Chondrocyte (in vitro differentiated cells): ENCODE data around the gene WWOX. TPM values are rescaled to one million over a fixed set of nuclear protein-coding genes. Genes with fewer than 3 reads are reported as not detected.

Experiments used
- DNase-seq: peaks from one replicate; pipeline ENCODE4 v3.0.0; 2021; ENCODE audit warnings: mixed read lengths, low spot score
- H3K27ac Mint-ChIP-seq: one replicate; pipeline ENCODE4 v1.8.0; 2021; ENCODE audit warnings: mild to moderate bottlenecking, moderate library complexity, mixed read lengths; ENCODE audit not compliant: unreplicated experiment
- H3K27me3 Mint-ChIP-seq: 2 replicates; pipeline ENCODE4 v1.8.0; 2021; ENCODE audit warnings: low read depth, mixed read lengths
- H3K36me3 Mint-ChIP-seq: 2 replicates; pipeline ENCODE4 v1.8.0; 2021; ENCODE audit warnings: low read depth, mixed read lengths
- H3K4me1 Mint-ChIP-seq: 2 replicates; pipeline ENCODE4 v1.8.0; 2021; ENCODE audit warnings: low read depth, mild to moderate bottlenecking, mixed read lengths
- H3K4me3 Mint-ChIP-seq: one replicate; pipeline ENCODE4 v1.8.0; 2021; ENCODE audit warnings: mild to moderate bottlenecking, moderate library complexity, mixed read lengths; ENCODE audit not compliant: unreplicated experiment
- H3K9me3 Mint-ChIP-seq: 2 replicates; pipeline ENCODE4 v1.8.0; 2021; ENCODE audit warnings: low read depth, mixed read lengths
- total RNA-seq: library from RNA; stranded (reverse); gene quantifications from 3 replicates; pipeline ENCODE4 v1.2.1, GENCODE V29; 2021
- TF ChIP-seq, protein P1 (sequence below): fragments of 200-600 bp; sonication (generic); IDR thresholded peaks from 2 replicates; pipeline ENCODE4 v1.5.0; 2021; ENCODE audit warnings: antibody characterized with exemption, mild to moderate bottlenecking, moderate library complexity

WWOX gene
- total RNA-seq, 1 donor from 2014 or later, result 12.1 TPM

DNA sequence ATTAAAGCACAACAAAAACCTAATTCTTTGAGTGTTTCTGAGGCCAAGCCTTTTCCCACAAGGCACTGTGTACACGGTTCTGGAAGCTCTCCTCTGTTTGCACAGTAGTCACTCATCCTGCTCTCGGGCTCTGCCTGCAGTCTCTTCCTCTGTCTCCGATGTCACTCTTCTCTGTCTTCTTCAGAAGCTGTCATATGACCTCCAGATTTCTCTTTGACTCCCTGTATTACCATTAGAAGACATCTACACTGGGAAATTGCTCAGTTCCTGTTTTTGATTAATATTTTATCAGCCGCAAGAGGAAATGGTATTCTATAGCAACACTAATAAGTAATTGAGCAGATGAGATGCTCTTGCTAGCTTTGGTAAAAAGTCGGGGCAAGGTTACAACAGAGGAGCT, 422.9 kb downstream of the WWOX start:
- Mint-ChIP-seq H3K36me3 (no peaks in the 10 kb centered on the region), H3K27ac (no peak overlapping the region), H3K27me3 (no peaks in the 10 kb centered on the region), H3K4me1 (no peaks in the 10 kb centered on the region), H3K4me3 (no peak overlapping the region), H3K9me3 (no peaks in the 10 kb centered on the region)
- TF ChIP-seq, protein P1, sequence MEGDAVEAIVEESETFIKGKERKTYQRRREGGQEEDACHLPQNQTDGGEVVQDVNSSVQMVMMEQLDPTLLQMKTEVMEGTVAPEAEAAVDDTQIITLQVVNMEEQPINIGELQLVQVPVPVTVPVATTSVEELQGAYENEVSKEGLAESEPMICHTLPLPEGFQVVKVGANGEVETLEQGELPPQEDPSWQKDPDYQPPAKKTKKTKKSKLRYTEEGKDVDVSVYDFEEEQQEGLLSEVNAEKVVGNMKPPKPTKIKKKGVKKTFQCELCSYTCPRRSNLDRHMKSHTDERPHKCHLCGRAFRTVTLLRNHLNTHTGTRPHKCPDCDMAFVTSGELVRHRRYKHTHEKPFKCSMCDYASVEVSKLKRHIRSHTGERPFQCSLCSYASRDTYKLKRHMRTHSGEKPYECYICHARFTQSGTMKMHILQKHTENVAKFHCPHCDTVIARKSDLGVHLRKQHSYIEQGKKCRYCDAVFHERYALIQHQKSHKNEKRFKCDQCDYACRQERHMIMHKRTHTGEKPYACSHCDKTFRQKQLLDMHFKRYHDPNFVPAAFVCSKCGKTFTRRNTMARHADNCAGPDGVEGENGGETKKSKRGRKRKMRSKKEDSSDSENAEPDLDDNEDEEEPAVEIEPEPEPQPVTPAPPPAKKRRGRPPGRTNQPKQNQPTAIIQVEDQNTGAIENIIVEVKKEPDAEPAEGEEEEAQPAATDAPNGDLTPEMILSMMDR, result no peak
- no peak for DNase-seq

DNA sequence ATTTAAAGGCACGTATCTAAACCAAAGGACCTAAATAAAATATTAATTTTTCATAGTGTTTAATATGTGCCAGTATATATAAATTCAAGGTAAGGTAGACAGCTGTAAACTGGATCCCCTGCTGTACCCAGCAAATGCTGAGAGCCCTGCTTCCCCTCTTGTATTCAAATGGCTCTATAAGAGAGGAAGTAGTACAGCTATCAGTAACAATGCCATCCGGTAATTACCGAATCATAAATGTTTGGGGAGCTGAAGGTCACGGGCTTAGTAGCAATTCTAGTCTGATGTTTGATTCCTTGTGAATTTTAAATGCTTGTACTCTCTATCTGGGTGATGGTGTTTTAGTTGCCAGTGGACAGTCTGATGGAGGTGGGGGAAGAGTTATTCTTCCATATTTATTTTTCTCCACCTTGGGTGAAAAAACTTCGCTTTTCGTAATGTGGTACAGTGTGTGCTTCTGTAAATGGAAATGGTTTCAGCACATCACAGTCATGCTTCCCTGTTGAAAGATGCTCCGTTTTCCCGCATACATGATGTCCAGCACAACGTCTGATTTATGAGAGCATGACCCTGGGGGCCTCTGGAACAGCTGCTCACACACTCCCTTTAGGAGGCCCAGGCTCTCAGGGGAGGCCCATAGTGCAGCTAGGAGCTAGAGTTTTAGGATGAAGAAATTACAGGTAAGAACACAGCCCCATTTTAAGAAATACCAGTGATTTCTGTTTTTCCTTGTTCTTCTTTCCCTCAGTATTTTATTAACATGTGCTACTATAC, 423.9 kb downstream of the WWOX start:
- H3K4me3 Mint-ChIP-seq, result no peak overlapping the region
- no peaks in the 10 kb centered on the region for H3K27me3 Mint-ChIP-seq
- H3K36me3 Mint-ChIP-seq, result no peaks in the 10 kb centered on the region
- H3K27ac Mint-ChIP-seq, result no peak overlapping the region
- no peaks in the 10 kb centered on the region for H3K9me3 Mint-ChIP-seq
- no peak for DNase-seq
- H3K4me1 Mint-ChIP-seq, result no peaks in the 10 kb centered on the region
- TF ChIP-seq, protein P1, result no peak

DNA sequence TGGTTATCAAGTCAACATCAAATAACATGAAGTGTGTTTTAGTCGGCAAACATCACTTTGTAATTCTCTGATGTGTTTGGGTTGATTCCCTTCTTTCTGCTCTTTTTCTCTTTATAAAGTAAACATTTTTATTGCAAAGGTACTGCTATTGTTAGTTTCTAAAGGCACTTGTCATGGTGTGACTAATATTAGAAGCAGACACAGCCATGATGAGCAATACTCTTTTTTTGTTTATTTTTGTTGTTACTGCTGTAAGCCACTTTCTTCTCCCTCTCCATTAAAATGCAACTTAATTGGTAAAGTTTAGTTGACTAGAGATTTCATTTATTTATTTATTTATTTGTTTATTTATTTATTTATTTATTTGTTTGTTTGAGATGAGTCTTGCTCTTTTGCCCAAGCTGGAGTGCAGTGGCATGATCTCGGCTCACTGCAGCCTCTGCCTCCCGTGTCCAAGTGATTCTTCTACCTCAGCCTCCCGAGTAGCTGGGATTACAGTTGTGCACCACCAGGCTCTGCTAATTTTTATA, 424.7 kb downstream of the WWOX start:
- no peak overlapping the region for H3K27ac Mint-ChIP-seq
- no peak for DNase-seq
- no peaks in the 10 kb centered on the region for H3K36me3 Mint-ChIP-seq
- H3K4me3 Mint-ChIP-seq, result no peak overlapping the region
- H3K27me3 Mint-ChIP-seq, result no peaks in the 10 kb centered on the region
- TF ChIP-seq, protein P1, result no peak
- H3K9me3 Mint-ChIP-seq, result no peaks in the 10 kb centered on the region
- H3K4me1 Mint-ChIP-seq, result no peaks in the 10 kb centered on the region

DNA sequence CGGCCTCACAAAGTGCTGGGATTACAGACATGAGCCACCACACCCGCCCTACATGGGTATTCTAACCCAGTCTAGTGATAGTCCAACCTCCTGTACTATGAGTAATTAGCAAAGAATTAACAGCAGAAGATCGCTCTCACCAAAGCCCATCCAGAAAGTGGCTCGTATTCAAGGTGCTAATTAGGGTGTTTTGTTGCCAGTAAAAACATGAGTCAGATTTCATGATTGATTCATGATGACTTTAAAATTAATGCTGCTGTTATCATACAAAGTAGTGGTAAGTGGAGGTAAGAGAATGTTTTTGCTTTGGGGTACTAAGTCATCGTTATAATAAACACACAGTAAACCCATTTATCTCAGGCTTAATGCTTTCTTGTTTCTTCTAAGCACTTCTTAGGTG, 428.8 kb downstream of the WWOX start:
- no peak overlapping the region for H3K27ac Mint-ChIP-seq
- TF ChIP-seq, protein P1, result no peak
- no peaks in the 10 kb centered on the region for H3K9me3 Mint-ChIP-seq
- H3K4me1 Mint-ChIP-seq, result no peaks in the 10 kb centered on the region
- no peaks in the 10 kb centered on the region for H3K36me3 Mint-ChIP-seq
- H3K4me3 Mint-ChIP-seq, result no peak overlapping the region
- DNase-seq, result no peak
- H3K27me3 Mint-ChIP-seq, result no peaks in the 10 kb centered on the region

DNA sequence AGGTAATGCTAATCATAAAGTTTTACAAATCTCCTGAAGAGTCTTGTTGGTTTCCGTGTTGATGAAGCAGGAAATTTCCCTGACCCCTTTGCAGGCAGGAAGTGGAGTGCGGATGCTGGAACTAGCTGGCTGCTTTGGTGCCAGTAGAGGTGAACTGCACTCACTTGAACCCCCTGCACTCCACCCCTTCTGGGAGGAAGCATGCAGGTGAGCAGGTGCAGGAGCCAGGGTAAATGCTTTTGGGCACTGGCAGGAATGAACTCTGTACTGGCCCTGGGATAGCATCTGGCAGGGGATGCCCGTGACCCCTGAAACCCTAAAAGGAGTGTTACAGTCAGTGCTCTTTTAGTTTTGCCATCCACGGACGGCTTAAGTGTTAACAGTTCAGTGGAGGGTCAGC, 430.4 kb downstream of the WWOX start:
- DNase-seq, result no peak
- H3K27ac Mint-ChIP-seq, result no peak overlapping the region
- peaks cover 3% of the 10 kb centered on the region for H3K9me3 Mint-ChIP-seq
- no peak overlapping the region for H3K4me3 Mint-ChIP-seq
- H3K36me3 Mint-ChIP-seq, result no peaks in the 10 kb centered on the region
- no peaks in the 10 kb centered on the region for H3K4me1 Mint-ChIP-seq
- no peaks in the 10 kb centered on the region for H3K27me3 Mint-ChIP-seq
- TF ChIP-seq, protein P1, result no peak
